Mesendoderm (in vitro differentiated cells): ENCODE results near the gene RPL7L1.

ENCODE experiments used
- DNase-seq: peaks from one replicate; pipeline ENCODE4 v3.0.0; 2013
- H2AK5ac ChIP-seq: 2 replicates; pipeline ENCODE4 v1.6.1; 2013; ENCODE audit warnings: low read length, inconsistent platforms
- H2BK120ac ChIP-seq: 2 replicates; pipeline ENCODE4 v1.6.1; 2013; ENCODE audit warnings: low read depth, mild to moderate bottlenecking, low read length, moderate library complexity, mixed read lengths
- H2BK15ac ChIP-seq: replicated peaks from 2 replicates; pipeline ENCODE4 v1.6.1; 2013; ENCODE audit warnings: low read depth, mild to moderate bottlenecking, moderate library complexity
- H2BK5ac ChIP-seq: 2 replicates; pipeline ENCODE4 v1.6.1; 2013; ENCODE audit warnings: low read length, inconsistent platforms
- H3K18ac ChIP-seq: 2 replicates; pipeline ENCODE4 v1.6.1; 2013; ENCODE audit warnings: mild to moderate bottlenecking, low read length, mixed read lengths
- H3K23ac ChIP-seq: one replicate; pipeline ENCODE4 v1.6.1; 2013; ENCODE audit warnings: low read length
- H3K27ac ChIP-seq: 2 replicates; pipeline ENCODE4 v1.5.1; 2013; ENCODE audit warnings: low read depth, mild to moderate bottlenecking, inconsistent platforms, low read length, moderate library complexity
- H3K27me3 ChIP-seq: 2 replicates; pipeline ENCODE4 v1.6.1; 2013; ENCODE audit warnings: low read length, control low read depth, mild to moderate bottlenecking, inconsistent platforms; ENCODE audit not compliant: insufficient read depth, poor library complexity
- H3K36me3 ChIP-seq: 2 replicates; pipeline ENCODE4 v1.6.1; 2013; ENCODE audit warnings: low read length, inconsistent platforms; ENCODE audit not compliant: control insufficient read depth, insufficient read depth
- H3K4ac ChIP-seq: one replicate; pipeline ENCODE4 v1.6.1; 2013; ENCODE audit warnings: low read depth, mild to moderate bottlenecking, low read length, moderate library complexity
- H3K4me1 ChIP-seq: 2 replicates; pipeline ENCODE4 v1.6.1; 2013; ENCODE audit warnings: low read depth, low read length, inconsistent platforms; ENCODE audit not compliant: control insufficient read depth
- H3K4me2 ChIP-seq: 2 replicates; pipeline ENCODE4 v1.6.1; 2013; ENCODE audit warnings: low read length
- H3K4me3 ChIP-seq: 2 replicates; pipeline ENCODE4 v1.5.1; 2013; ENCODE audit warnings: mild to moderate bottlenecking, low read length
- H3K56ac ChIP-seq: one replicate; pipeline ENCODE4 v1.6.1; 2013; ENCODE audit warnings: low read length
- H3K79me1 ChIP-seq: 2 replicates; pipeline ENCODE4 v1.6.1; 2013; ENCODE audit warnings: low read length, inconsistent platforms
- H3K79me2 ChIP-seq: 2 replicates; pipeline ENCODE4 v1.6.1; 2013; ENCODE audit warnings: mild to moderate bottlenecking, low read length; ENCODE audit not compliant: control insufficient read depth, insufficient read depth
- H3K9ac ChIP-seq: 2 replicates; pipeline ENCODE4 v1.6.1; 2013; ENCODE audit warnings: low read length, inconsistent platforms
- H4K5ac ChIP-seq: one replicate; pipeline ENCODE4 v1.6.1; 2013; ENCODE audit warnings: low read length
- H4K8ac ChIP-seq: one replicate; pipeline ENCODE4 v1.6.1; 2013; ENCODE audit warnings: low read depth, mild to moderate bottlenecking, control low read depth, low read length, moderate library complexity
- WGBS: extraction: QIAGEN DNeasy Blood & Tissue Kit; methylation state at CpG from one replicate; pipeline ENCODE4 v1.1.7; 2013; ENCODE audit warnings: low lambda C conversion rate, missing lambda C conversion rate; ENCODE audit not compliant: insufficient coverage; ENCODE audit errors: extremely low coverage; 5-methylcytosine and 5-hydroxymethylcytosine counted together

The RPL7L1 gene

DNA sequence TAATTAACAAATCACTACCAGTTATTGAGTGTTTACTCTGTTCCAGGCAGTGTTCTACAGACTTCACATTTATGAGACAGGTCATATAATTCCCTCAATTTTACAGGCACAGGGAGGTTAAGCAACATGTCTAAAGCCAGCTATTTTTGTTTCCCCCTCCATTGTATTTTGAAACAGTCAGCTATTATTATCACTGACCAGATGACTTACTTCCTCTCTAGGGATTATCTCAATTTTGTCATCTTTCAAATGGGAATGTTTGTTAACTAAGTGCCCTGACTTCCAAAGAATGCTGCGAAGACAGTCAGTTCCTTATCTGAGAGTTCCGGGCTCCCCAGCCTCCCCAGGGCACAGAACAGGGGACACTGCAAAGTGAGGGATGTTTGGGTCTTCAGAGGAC is 44.2 kb downstream of the RPL7L1 start:
- H2AK5ac ChIP-seq, result no peak overlapping the region
- no peak overlapping the region for H2BK120ac ChIP-seq
- H3K79me2 ChIP-seq, result no peaks in the 10 kb centered on the region
- no peak overlapping the region for H3K4me2 ChIP-seq
- DNase-seq, result no peak
- no peak overlapping the region for H3K27ac ChIP-seq
- H3K4ac ChIP-seq, result no peak overlapping the region
- no peak overlapping the region for H3K9ac ChIP-seq
- H3K79me1 ChIP-seq, result no peaks in the 10 kb centered on the region
- no CpG with 5 or more reads among the region's 2 CpGs for WGBS
- no peaks in the 10 kb centered on the region for H3K4me1 ChIP-seq
- H4K5ac ChIP-seq, result no peak overlapping the region
- H2BK5ac ChIP-seq, result no peak overlapping the region
- no peak overlapping the region for H3K23ac ChIP-seq
- H4K8ac ChIP-seq, result no peak overlapping the region
- no peak overlapping the region for H3K18ac ChIP-seq
- H3K56ac ChIP-seq, result no peak overlapping the region
- H2BK15ac ChIP-seq, result no peak overlapping the region
- no peaks in the 10 kb centered on the region for H3K36me3 ChIP-seq
- H3K27me3 ChIP-seq, result no peaks in the 10 kb centered on the region
- no peak overlapping the region for H3K4me3 ChIP-seq

DNA sequence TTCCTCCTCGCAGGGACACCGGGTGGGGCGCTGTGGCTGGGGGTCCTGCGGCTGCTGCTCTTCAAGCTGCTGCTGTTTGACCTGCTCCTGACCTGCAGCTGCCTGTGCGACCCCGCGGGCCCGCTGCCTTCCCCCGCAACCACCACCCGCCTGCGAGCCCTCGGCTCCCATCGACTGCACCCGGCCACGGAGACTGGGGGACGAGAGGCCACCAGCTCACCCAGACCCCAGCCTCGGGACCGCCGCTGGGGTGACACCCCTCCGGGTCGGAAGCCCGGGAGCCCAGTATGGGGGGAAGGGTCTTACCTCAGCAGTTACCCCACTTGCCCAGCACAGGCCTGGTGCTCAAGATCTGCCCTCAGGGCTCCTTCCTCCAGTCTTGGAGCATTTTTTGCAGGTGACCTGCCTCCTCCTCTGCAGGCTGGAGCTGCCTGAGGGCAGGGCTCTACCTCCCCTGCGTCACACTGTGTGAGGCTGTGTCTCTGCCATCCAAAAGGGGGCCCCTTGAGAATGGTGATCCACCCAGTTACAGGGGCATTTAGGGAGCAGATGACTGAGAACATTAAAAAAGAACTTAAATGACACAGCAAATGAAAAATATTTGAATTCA is 45.9 kb downstream of the RPL7L1 start:
- Histone ChIP-seq H3K36me3 (no peaks in the 10 kb centered on the region), H3K4me3 (no peak overlapping the region), H3K56ac (no peak overlapping the region), H4K8ac (no peak overlapping the region), H4K5ac (no peak overlapping the region), H2BK5ac (no peak overlapping the region), H3K9ac (no peak overlapping the region), H3K79me2 (peaks cover 2% of the 10 kb centered on the region), H2BK120ac (no peak overlapping the region), H3K23ac (no peak overlapping the region), H2BK15ac (no peak overlapping the region), H3K18ac (no peak overlapping the region), H3K27me3 (no peaks in the 10 kb centered on the region), H3K27ac (no peak overlapping the region), H2AK5ac (no peak overlapping the region), H3K79me1 (peaks cover 2% of the 10 kb centered on the region), H3K4me2 (no peak overlapping the region), H3K4me1 (no peaks in the 10 kb centered on the region), H3K4ac (no peak overlapping the region)
- no CpG with 5 or more reads among the region's 23 CpGs for WGBS
- DNase-seq, result peak; percentile 76

DNA sequence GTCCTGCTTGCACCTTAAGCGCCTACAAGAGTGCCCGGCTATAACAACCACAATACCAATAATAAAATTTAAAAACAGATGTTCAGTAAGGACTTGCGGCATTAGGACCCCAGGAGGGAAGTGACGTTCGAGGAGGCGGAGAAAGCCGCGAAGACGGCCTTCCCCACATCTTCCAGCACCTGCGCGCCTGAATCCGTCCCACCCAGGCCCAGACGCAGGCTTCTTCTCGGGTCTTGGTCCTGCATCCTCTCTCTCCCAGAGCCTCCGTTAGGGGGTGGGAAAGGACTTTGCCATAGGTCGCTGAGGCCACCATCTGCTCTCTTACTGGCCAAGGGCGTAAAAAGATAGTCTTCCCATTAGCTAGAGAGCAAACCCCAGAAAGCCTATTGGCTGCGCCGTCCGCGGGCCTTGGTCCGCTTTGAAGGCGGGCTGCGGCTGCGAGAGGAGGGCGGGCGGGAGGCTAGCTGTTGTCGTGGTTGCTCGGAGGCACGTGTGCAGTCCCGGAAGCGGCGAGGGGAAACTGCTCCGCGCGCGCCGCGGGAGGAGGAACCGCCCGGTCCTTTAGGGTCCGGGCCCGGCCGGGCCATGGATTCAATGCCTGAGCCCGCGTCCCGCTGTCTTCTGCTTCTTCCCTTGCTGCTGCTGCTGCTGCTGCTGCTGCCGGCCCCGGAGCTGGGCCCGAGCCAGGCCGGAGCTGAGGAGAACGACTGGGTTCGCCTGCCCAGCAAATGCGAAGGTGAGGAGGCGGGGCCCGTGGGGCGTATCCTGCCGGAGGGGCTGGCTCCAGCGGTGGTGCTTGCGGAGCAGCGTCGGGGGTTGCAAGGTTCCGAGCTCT is 49.8 kb downstream of the RPL7L1 start, which contains the start of gene CNPY3:
Gene CNPY3, plus strand, starts transcription at position 495 of the 835 bp plus-strand sequence. Its CDS starts 91 bp downstream, at position 586.
- Histone ChIP-seq H3K4ac (peak within 1 kb of the TSS; percentile 92), H3K4me3 (peak within 1 kb of the TSS; percentile 46), H3K56ac (peak within 1 kb of the TSS; percentile 88), H3K9ac (peak within 1 kb of the TSS; percentile 89), H3K79me2 (peaks cover 26% of the 10 kb centered on the region), H3K27me3 (no peaks in the 10 kb centered on the region), H4K8ac (peak within 1 kb of the TSS; percentile 89), H3K4me2 (peak within 1 kb of the TSS; percentile 78), H2BK5ac (peak within 1 kb of the TSS; percentile 29), H2AK5ac (peak within 1 kb of the TSS; percentile 59), H2BK120ac (no peak within 1 kb of the TSS), H3K79me1 (peaks cover 14% of the 10 kb centered on the region), H3K23ac (peak within 1 kb of the TSS; percentile 31), H3K18ac (peak within 1 kb of the TSS; percentile 84), H3K36me3 (peaks cover under 1% of the 10 kb centered on the region), H3K27ac (peak within 1 kb of the TSS; percentile 97), H2BK15ac (no peak within 1 kb of the TSS), H3K4me1 (peaks cover 2% of the 10 kb centered on the region), H4K5ac (no peak within 1 kb of the TSS)
- no CpG with 5 or more reads among the region's 63 CpGs for WGBS
- peak; percentile 100 for DNase-seq

DNA sequence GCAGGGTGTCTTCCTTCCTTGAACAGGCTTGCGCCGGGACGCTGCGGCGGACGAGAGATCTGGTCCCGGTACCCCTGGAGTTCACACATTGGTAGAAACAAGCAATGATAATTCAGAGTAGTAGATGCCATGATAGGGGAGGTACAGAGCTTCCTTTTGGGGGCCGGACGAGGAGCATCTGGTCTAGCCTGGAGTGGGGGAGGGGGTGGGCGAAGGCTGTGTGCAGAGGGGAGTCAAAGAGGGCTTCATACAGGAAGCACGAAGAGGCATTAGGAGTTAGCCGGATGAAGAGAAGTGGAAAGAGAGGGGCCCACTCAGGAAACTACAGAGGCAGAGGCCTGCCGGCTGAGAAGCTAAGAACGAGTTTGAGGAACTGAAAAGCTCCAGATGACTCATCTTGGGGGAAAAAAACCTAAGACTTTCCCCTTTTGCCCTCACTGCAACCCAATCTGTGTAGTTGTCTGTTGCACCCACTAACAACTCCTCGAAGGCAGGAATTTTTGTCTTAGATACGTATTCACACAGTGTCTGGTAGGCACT is 50.5 kb downstream of the RPL7L1 start:
- Histone ChIP-seq H3K4me3 (peak overlapping the region; percentile 46), H3K36me3 (peaks cover 2% of the 10 kb centered on the region), H3K4me2 (peak overlapping the region; percentile 78), H3K9ac (peak overlapping the region; percentile 89), H3K27ac (peak overlapping the region; percentile 97), H2BK5ac (peak overlapping the region; percentile 29), H2BK15ac (no peak overlapping the region), H4K8ac (peak overlapping the region; percentile 42), H3K18ac (peak overlapping the region; percentile 64), H2AK5ac (no peak overlapping the region), H2BK120ac (no peak overlapping the region), H3K79me2 (peaks cover 29% of the 10 kb centered on the region), H3K56ac (peak overlapping the region; percentile 88), H3K4ac (peak overlapping the region; percentile 92), H3K23ac (peak overlapping the region; percentile 31), H3K4me1 (peaks cover 2% of the 10 kb centered on the region), H3K27me3 (no peaks in the 10 kb centered on the region), H4K5ac (no peak overlapping the region), H3K79me1 (peaks cover 16% of the 10 kb centered on the region)
- WGBS, result no CpG with 5 or more reads among the region's 16 CpGs
- no peak for DNase-seq

DNA sequence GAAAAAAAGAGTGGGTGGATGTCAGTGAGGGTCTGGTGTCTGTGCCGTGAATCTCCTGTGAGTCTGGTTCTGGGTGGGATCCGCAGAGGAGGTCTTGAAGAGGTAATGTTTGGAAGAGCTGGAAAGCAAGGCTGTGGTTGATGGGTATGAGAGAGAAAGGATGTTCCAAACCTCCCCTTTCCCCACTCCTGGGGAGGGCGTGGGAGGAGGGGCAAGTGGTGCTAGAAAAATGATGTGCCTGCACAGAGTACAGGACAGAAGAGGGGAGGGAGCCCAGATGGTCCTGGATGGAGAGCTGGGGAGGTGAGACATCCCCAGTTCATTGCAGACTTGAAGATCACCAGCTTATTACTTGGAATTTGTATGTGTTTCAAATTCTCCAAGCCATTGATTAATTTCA is 53.0 kb downstream of the RPL7L1 start:
- no peak overlapping the region for H3K27ac ChIP-seq
- H3K79me2 ChIP-seq, result peaks cover 29% of the 10 kb centered on the region
- H3K4ac ChIP-seq, result no peak overlapping the region
- peaks cover 2% of the 10 kb centered on the region for H3K4me1 ChIP-seq
- no peak overlapping the region for H3K56ac ChIP-seq
- peaks cover 5% of the 10 kb centered on the region for H3K36me3 ChIP-seq
- WGBS, result no CpG with 5 or more reads among the region's 3 CpGs
- no peak overlapping the region for H3K18ac ChIP-seq
- no peak overlapping the region for H2BK5ac ChIP-seq
- no peak overlapping the region for H3K4me3 ChIP-seq
- H2AK5ac ChIP-seq, result no peak overlapping the region
- no peak overlapping the region for H3K23ac ChIP-seq
- H3K79me1 ChIP-seq, result peaks cover 18% of the 10 kb centered on the region
- peak overlapping the region; percentile 10 for H3K9ac ChIP-seq
- H2BK15ac ChIP-seq, result no peak overlapping the region
- no peak overlapping the region for H4K5ac ChIP-seq
- H2BK120ac ChIP-seq, result no peak overlapping the region
- no peak overlapping the region for H3K4me2 ChIP-seq
- no peak overlapping the region for H4K8ac ChIP-seq
- H3K27me3 ChIP-seq, result no peaks in the 10 kb centered on the region
- DNase-seq, result no peak
